NCI-H524 treated with DMSO at 0.1 percent for 48 hours (cell line): Measurements from ENCODE around the gene ATP7B.
"Not testable (repeated sequence)": the region's sequence is repeated elsewhere in the genome, so short reads cannot be mapped to it uniquely, and the experiment has no call there.

Experiments
- DNase-seq: peaks from one replicate; lab custom pipeline; 2025; lab: John Stamatoyannopoulos, UW

Gene ATP7B

DNA sequence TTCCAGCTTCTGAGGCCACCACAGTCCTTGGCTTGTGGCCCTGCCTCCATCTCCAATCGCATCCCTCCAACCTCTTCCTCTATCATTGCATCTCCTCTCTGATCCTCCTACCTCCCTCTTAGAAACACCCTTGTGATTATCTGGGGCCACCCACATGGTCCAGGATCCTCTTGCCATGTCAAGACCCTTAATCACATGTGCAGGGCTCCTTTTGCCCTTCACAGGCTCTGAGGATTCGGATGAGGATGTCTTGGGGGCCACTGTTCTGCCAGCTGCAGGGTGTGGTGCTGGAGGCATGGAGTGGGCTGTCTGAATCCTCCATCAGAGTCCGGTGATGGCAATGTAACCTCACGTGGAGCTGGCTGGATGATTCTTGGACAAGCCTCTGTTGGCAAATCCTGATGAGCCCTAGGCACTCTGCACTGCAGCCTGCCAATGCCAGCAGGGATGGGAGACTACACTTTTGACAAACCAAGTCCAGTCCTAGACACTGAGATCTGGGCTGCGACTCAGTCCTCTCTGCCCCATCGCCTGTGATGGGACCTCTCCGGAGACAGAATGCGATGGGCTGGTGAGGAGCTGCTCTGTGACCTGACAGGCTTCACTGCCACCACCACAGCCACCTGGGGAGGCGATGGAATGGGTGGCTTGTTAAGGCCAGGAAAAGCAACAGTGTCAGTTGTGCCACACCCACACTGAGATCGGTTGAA, 88.3 kb downstream of the ATP7B start:
- no peak for DNase-seq

- DNase-seq: no peak
These were observed 89.2 kb downstream of the ATP7B start for GRCh38 chr13:51921790-51922740.

GRCh38 chr13:51920786-51921185, 90.5 kb downstream of the ATP7B start:
- no peak for DNase-seq

- no peak for DNase-seq
These were observed 91.0 kb downstream of the ATP7B start for GRCh38 chr13:51920267-51920666.

GRCh38 chr13:51919531-51919930, 91.7 kb downstream of the ATP7B start:
- DNase-seq: no peak

DNA sequence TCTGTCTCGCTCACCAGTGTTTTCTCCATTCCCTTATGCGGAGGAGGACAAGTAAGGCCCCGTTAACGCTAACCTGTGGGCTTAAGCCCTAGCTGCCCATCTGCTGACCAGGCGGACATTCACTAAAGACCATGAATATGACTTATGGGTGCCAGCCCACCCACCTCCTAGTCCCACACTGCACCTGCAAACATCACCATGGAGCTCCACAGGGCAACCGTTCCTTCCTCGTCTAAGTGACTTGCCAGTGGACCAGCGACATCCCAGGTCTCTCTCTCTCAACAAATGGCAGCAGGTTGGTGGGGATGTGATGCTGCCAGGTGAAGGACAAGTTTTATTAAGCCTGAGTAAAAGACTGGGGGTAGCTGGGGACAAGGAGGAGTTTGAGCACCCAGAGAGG, 94.3 kb downstream of the ATP7B start:
- DNase-seq: no peak

DNA sequence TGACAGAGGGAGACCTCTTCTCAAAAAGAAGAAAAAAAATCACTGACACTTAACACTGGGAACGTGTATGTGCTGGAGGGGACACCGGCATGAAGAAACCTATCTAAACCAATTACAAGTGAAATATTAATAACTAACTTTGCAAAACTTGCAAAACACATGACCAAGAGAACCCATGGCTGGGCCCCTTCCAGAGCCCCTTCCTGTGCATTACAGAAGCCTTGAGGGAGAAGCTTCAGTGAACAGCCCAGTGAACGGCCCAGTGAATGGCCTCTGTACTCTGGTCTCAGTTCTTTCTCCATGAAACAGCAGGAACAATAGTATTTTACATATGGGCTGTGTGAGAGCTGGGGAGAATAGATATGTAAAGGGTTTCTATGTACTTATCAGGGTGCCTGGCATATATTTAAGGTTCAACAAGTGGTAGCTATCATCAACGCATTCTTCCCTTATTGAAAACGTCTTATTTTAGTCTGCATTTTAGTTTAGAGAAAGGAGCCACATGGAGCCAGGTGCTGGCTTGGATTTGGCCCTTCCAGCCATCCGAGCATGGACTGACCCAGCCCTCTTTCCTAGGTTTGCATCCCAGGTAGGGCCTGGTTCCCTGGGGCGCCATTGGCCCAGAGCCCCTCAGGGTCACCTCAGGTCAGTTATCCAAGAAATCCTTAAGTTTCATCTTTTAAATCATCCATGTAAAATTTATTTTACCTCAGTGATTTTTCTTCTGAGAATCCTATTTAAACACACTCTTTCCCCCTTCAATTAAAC, 95.0 kb downstream of the ATP7B start:
- no peak for DNase-seq

- DNase-seq: no peak
These were observed 97.1 kb downstream of the ATP7B start for GRCh38 chr13:51914137-51914493.

DNA sequence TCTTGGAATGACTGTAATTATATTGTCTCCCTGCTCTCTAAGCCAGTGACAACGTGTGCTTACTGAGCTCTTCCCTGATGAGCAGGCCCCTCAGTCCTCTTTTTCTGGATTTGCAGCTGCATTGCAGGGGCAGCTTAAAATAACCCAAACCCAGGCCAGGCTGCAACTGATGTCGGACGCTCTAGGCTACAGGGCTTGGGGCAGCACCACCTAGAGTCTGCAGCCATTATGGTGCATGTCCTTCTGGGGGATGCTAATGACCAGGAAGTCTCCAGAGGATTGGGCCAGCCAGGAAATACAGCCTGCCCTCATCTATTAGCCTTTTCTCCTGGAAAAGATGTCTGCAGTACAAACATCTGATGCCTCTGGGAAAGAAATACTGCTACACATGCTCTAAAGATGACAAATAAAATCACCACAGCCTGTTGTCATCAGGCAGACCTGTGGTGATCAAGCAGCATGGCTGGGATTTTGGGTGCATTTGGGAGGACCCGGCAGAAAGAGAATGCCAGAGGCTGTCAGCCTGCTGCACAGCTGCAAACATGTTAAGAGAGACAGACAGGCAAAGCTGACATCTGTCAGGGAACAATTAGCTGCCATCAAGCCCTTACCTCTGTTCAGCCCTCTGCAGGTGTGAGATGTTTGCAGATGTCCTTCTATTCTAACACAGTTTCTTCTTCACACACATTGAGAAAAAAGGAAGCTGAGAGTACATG, 97.7 kb downstream of the ATP7B start:
- DNase-seq: no peak

DNA sequence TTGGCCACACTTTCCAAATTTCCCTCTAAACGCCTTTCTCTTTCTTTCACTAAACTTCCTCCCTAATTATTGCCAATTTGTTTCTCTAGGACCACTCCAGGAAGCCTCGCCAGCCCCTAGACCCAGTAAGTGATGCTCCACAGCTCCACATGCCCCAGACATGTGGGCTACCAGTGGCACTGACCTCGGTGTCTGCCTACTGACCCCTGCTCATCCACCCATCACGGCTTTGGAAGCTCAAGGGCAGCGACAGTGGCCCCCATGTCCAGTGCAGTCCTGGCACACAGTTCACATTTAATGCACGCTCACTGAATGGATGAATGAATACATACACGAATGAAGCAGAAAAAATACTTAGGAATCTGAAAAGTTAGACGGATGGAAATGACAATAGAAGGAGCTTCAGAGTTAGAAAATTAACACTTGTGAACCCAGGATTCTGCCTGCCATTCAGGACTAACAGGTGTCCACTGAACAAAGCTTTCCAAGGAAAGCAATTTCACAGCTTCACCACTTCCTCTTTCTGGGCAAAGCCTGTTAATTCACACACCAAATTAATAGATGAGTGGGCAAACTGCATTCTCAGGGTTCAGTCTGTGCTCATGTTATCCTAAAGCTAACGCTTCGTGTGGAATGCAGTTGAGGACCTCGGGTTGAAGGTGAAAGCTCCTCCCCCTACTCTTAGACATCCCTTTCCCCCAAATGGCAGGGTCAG, 98.6 kb downstream of the ATP7B start:
- no peak for DNase-seq

DNA sequence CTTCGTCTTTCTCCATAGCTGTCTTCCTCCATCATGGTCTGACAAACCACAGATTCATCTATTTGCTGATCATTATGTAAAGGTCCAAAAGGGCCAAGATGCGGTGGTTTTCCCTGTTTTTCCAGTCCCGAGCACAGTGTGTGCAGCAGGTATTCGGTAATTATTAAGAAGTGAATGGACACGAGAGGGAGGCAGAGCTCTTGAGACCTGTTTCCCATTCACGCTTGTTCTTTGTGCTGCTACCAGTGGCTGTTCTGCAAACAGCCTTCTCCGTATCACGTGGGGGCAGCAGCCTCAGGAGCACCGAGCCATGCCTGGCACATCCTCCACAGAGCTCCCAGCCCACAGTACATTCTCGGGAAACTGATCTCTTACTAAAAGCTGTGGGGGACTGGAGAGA, 99.2 kb downstream of the ATP7B start:
- DNase-seq: no peak

DNA sequence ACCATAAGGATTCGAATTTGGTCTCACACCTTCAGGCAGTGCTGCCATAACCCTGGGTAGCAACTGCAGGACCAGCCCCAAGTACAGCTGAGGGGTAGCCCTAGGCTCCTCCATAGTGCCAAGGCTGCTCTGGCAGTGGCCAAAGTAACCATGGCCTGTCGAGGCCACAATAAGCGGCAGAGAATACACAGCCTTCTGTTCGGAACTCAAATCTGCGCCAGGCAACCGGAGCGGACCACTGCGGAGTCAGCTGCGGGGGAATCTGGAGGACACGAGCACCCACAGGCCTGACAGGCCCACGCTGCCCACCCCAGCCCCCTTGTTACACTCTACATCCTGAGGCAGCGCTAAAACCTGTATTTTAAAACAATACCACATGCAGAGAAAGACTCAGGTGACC, 100.7 kb downstream of the ATP7B start:
- no peak for DNase-seq

DNA sequence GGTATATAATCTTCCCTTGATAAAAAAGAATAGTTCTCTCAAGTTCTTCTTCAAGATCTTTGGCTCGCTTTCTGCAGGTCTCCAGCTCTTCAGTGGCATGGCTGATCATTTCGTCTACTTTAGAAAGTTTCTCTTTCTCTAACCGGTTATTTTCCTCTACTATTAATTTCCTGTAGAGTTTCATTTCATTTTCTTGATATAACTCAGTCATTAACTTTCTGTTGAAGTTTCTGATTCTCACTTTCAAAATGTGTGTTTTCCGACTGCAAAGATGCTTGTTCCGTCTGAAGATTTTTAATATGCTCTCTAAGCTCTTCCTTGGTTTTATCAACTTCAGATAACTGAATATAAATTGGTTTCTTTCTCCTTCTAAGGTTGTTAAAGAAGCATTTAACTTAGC, 102.0 kb downstream of the ATP7B start:
- not testable (repeated sequence) for DNase-seq

DNA sequence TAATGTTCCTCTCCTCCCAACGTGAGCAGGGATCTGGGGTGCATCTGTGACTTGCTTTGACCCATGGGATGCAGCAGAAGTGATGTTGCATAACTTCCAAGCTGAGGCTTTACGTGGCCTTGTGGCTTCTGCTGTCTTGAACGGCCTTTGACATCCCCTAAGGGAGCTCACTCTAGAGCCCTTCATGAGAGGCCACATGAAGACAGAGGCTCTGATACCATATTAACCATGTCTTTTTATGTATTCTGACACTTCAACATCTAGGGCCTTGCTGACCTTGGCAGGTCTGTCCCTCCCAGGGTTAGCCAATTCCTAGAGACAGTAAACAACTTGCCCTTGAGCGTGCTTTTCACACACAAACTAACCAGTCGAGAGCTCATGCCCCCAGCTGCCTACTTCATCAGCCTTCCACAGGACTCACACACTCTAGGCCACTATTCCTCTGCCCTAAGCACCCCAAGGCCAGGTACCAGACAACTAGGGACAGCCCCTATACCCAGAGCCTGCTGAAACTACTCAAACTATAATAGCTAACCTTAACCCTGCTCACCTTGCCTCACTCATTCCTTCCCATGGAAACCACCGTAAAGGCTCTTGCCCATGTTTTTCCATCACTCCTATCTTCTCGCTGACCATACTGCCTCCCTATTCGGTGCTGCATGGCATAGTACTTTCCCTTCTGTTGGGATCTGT, 104.1 kb downstream of the ATP7B start:
- no peak for DNase-seq

GRCh38 chr13:51906581-51906980, 104.7 kb downstream of the ATP7B start:
- DNase-seq: no peak

- DNase-seq: no peak
These were observed 105.5 kb downstream of the ATP7B start for GRCh38 chr13:51905787-51906186.

GRCh38 chr13:51902776-51903175, 108.5 kb downstream of the ATP7B start:
- DNase-seq: no peak

DNA sequence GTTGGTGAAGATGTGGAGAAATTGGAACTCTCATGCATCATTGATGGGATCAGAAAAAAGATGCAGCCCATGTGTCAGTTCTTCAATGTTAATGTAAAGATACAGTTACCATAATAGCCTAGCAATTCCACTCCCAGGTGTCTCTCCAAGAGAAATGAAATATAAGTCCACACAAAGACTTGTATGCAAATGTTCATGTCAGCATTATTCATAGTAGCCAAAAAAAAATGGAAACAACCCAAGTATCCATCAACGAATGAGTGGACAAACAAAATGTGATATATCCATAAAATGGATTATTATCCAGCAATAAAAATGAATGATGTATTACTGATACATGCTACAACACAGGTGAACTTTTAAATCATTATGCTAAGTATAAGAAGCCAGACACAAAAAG, 110.8 kb downstream of the ATP7B start:
- no peak for DNase-seq

GRCh38 chr13:51895906-51896888, 115.1 kb downstream of the ATP7B start:
- DNase-seq: no peak
